ENCODE data around the gene ARMH4.

DNA sequence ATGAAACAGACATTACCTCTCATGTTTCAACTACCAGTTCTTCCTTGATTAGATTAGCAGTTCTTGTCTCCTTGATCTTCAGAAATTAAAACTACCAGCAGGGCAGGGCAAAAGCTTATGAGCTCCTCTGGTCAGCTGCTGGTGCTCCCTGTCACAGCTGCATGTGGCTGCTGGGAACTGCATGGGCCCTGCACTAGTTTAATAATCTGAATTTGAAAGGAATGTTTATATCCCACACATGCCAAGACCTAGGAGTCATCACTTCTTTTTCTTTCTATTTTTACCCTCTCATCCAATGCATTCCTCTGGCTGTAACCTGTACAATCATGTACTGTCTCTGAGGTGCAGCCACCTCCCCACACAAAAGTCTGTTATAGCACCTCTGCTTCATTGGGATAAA lies 73.9 kb downstream of the ARMH4 start:
- TF ChIP-seq, protein P1, sequence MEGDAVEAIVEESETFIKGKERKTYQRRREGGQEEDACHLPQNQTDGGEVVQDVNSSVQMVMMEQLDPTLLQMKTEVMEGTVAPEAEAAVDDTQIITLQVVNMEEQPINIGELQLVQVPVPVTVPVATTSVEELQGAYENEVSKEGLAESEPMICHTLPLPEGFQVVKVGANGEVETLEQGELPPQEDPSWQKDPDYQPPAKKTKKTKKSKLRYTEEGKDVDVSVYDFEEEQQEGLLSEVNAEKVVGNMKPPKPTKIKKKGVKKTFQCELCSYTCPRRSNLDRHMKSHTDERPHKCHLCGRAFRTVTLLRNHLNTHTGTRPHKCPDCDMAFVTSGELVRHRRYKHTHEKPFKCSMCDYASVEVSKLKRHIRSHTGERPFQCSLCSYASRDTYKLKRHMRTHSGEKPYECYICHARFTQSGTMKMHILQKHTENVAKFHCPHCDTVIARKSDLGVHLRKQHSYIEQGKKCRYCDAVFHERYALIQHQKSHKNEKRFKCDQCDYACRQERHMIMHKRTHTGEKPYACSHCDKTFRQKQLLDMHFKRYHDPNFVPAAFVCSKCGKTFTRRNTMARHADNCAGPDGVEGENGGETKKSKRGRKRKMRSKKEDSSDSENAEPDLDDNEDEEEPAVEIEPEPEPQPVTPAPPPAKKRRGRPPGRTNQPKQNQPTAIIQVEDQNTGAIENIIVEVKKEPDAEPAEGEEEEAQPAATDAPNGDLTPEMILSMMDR (IDR thresholded peaks at IDR 0.05): no peak
- no peak for TF ChIP-seq POLR2A (IDR thresholded peaks at IDR 0.05)
- no peak for TF ChIP-seq EP300 (IDR thresholded peaks at IDR 0.05)

Data from suprapubic skin (tissue), 3 donors.